HCT116 (cell line): ENCODE results near the gene NR6A1. TPM values are rescaled to one million over a fixed set of nuclear protein-coding genes. Genes with fewer than 3 reads are reported as not detected.

Experiments used
- ATAC-seq: fragments of 200-7000 bp; cut with Tn5 transposase; 2 replicates; pipeline ENCODE4 v1.9.1; 2020; ENCODE audit warnings: mild to moderate bottlenecking, moderate library complexity
- BruUV-seq: library from RNA; stranded (reverse); fragments of 400-500 nt; replicated peaks from 2 replicates; lab custom pipeline; 2021; lab: Mats Ljungman, UMichigan
- CTCF ChIA-PET: fragments of 300-600 bp; sonication (Branson Sonifier 250); formaldehyde crosslinking; loops from one replicate; lab custom pipeline; 2021; ENCODE audit warnings: antibody characterized with exemption; lab: Charles Lee
- POLR2A ChIA-PET: fragments of 300-600, 350-600 bp; sonication (Branson Sonifier 250); formaldehyde crosslinking; loops from one replicate; lab custom pipeline; 2021; ENCODE audit warnings: antibody characterized with exemption; lab: Charles Lee
- RAD21 ChIA-PET, 2 experiments: fragments of 300-600 bp; sonication (Branson Sonifier 250); formaldehyde crosslinking; loops; one replicate each; lab custom pipeline; 2023; ENCODE audit warnings: low total read pairs in 2 of 2; ENCODE audit not compliant: uncharacterized antibody in 2 of 2, unreplicated experiment in 2 of 2, low non-redundant PET in 1 of 2; lab: Charles Lee
- DNase-seq: peaks from one replicate; pipeline ENCODE4 v3.0.0-alpha.2; 2010; ENCODE audit warnings: low read depth, low spot score
- H2AFZ ChIP-seq: fragments of 200-600 bp; shearing (Covaris generic), sonication (generic); 2 replicates; pipeline ENCODE4 v1.6.1; 2017; ENCODE audit warnings: low read depth, mixed run types, mixed read lengths, antibody characterized with exemption, low read length; ENCODE audit not compliant: poor library complexity, severe bottlenecking
- H3K27ac ChIP-seq: 2 replicates; pipeline ENCODE4 v1.5.1; 2012; ENCODE audit warnings: low read depth, low read length
- H3K27me3 ChIP-seq: fragments of 200-600 bp; sonication (generic); 2 replicates; pipeline ENCODE4 v1.6.1; 2016; ENCODE audit warnings: mixed run types, low read length, mixed read lengths; ENCODE audit not compliant: insufficient read depth
- H3K36me3 ChIP-seq, 2 experiments: fragments of 200-500 bp in 1 of 2; fragments of 200-600 bp in 1 of 2; sonication (Bioruptor generic) in 1 of 2; sonication (generic) in 1 of 2; 2 replicates each; pipeline versions ENCODE4 v1.5.1 to v1.6.1; 2014 to 2016; ENCODE audit warnings: low read length in 2 of 2, inconsistent platforms in 1 of 2, mixed read lengths in 1 of 2, mixed run types in 1 of 2; ENCODE audit not compliant: insufficient read depth in 2 of 2, control insufficient read depth in 1 of 2
- H3K4me1 ChIP-seq, 2 experiments: fragments of 200-600 bp in 1 of 2; sonication (generic) in 1 of 2; 2 replicates each; pipeline versions ENCODE4 v1.5.1 to v1.6.1; 2012 to 2017; ENCODE audit warnings: low read length in 2 of 2, inconsistent platforms in 1 of 2, mild to moderate bottlenecking in 1 of 2, mixed read lengths in 1 of 2, mixed run types in 1 of 2, moderate library complexity in 1 of 2; ENCODE audit not compliant: insufficient read depth in 2 of 2, control insufficient read depth in 1 of 2
- H3K4me2 ChIP-seq: fragments of 200-600 bp; sonication (generic); 2 replicates; pipeline ENCODE4 v1.6.1; 2017; ENCODE audit warnings: mixed run types, low read length, mixed read lengths
- H3K4me3 ChIP-seq, 2 experiments: fragments of 200-600 bp in 1 of 2; sonication (generic) in 1 of 2; replicated peaks in 1 of 2; 2 replicates each; pipeline ENCODE4 v1.5.1; 2011 to 2016; ENCODE audit warnings: low read length in 2 of 2, control low read depth in 1 of 2, low read depth in 1 of 2, mild to moderate bottlenecking in 1 of 2, mixed read lengths in 1 of 2, mixed run types in 1 of 2
- H3K79me2 ChIP-seq: fragments of 200-600 bp; sonication (generic); 2 replicates; pipeline ENCODE4 v1.6.1; 2017; ENCODE audit warnings: mild to moderate bottlenecking, mixed run types, low read length, moderate library complexity, mixed read lengths; ENCODE audit not compliant: insufficient read depth
- H3K9ac ChIP-seq: fragments of 200-600 bp; sonication (generic); 2 replicates; pipeline ENCODE4 v1.6.1; 2016; ENCODE audit warnings: low read length, mixed read lengths
- H3K9me2 ChIP-seq: fragments of 200-600 bp; sonication (generic), shearing (Covaris generic); 2 replicates; pipeline ENCODE4 v1.6.1; 2017; ENCODE audit warnings: mixed run types, mild to moderate bottlenecking, moderate library complexity; ENCODE audit not compliant: insufficient read depth
- H3K9me3 ChIP-seq, 2 experiments: fragments of 200-500 bp in 1 of 2; fragments of 200-600 bp in 1 of 2; sonication (Bioruptor generic) in 1 of 2; sonication (generic) in 1 of 2; 2 replicates each; pipeline ENCODE4 v1.6.1; 2014 to 2017; ENCODE audit warnings: low read length in 2 of 2, mixed read lengths in 2 of 2, inconsistent platforms in 1 of 2, low read depth in 1 of 2, mild to moderate bottlenecking in 1 of 2, mixed run types in 1 of 2, moderate library complexity in 1 of 2; ENCODE audit not compliant: control insufficient read depth in 1 of 2, insufficient read depth in 1 of 2
- H4K20me1 ChIP-seq: fragments of 200-600 bp; sonication (generic), shearing (Covaris generic); 2 replicates; pipeline ENCODE4 v1.6.1; 2017; ENCODE audit warnings: mixed run types, mild to moderate bottlenecking, moderate library complexity; ENCODE audit not compliant: insufficient read depth
- ATF3 ChIP-seq: IDR thresholded peaks from 2 replicates; pipeline ENCODE4 v1.6.1; 2012
- CBX3 ChIP-seq: IDR thresholded peaks from 2 replicates; pipeline ENCODE4 v1.6.1; 2012; ENCODE audit warnings: low read depth
- EZH2 ChIP-seq: fragments of 200-600 bp; sonication (generic); IDR thresholded peaks from 2 replicates; pipeline ENCODE4 v1.6.1; 2017; ENCODE audit warnings: antibody characterized with exemption, mixed run types
- EZH2phosphoT487 ChIP-seq: fragments of 200-600 bp; IDR thresholded peaks from 2 replicates; pipeline ENCODE4 v1.6.1; 2018; ENCODE audit warnings: antibody characterized with exemption, borderline replicate concordance
- JUND ChIP-seq: IDR thresholded peaks from 2 replicates; pipeline ENCODE4 v1.6.1; 2012
- MAX ChIP-seq: IDR thresholded peaks from 2 replicates; pipeline ENCODE4 v1.6.1; 2012
- RAD21 ChIP-seq: IDR thresholded peaks from 2 replicates; pipeline ENCODE4 v1.6.1; 2012; ENCODE audit warnings: low read depth, mild to moderate bottlenecking
- SRF ChIP-seq: IDR thresholded peaks from 2 replicates; pipeline ENCODE4 v1.6.1; 2012; ENCODE audit warnings: low read depth
- intact Hi-C: fragments of 100-400 bp; cut with micrococcal nuclease; formaldehyde crosslinking; loops from 2 replicates; pipeline ENCODE4 v1.10.0; 2022
- total RNA-seq: library from RNA; stranded (reverse); gene quantifications from one replicate; pipeline ENCODE4 v1.2.1, GENCODE V29; 2021; ENCODE audit not compliant: unreplicated experiment

Gene NR6A1
- total RNA-seq, 1 experiment from 2014 or later, result 9.9 TPM

GRCh38 chr9:124512806-124513204 is 258.3 kb downstream of the NR6A1 start:
- Histone ChIP-seq H3K27me3 (no peaks in the 10 kb centered on the region), H3K9me2 (no peaks in the 10 kb centered on the region), H3K9me3 (no peaks in the 10 kb centered on the region), H3K9ac (no peak overlapping the region), H3K36me3 (no peaks in the 10 kb centered on the region), H4K20me1 (no peaks in the 10 kb centered on the region), H3K4me1 (peaks cover 5 to 8% of the 10 kb centered on the region in 2 experiments; a peak in 3 of 4 replicates), H3K27ac (no peak overlapping the region), H3K4me3 (no peak overlapping the region), H3K4me2 (no peak overlapping the region), H3K79me2 (no peaks in the 10 kb centered on the region), H2AFZ (no peak overlapping the region)
- RAD21 ChIA-PET, result no interaction called here
- TF ChIP-seq MAX, result no peak
- no peak for TF ChIP-seq ATF3
- DNase-seq (no peak), ATAC-seq (no peak)
- intact Hi-C loops, result no loop called here
- POLR2A ChIA-PET, result no interaction called here
- no TSS peak for BruUV-seq
- CTCF ChIA-PET, result no interaction called here

- Histone ChIP-seq H2AFZ (no peak overlapping the region), H3K4me1 (peaks cover 5 to 8% of the 10 kb centered on the region in 2 experiments; a peak in 3 of 4 replicates), H3K79me2 (no peaks in the 10 kb centered on the region), H3K9me2 (no peaks in the 10 kb centered on the region), H3K9me3 (no peaks in the 10 kb centered on the region)
- no TSS peak for BruUV-seq
- intact Hi-C loops, result no loop called here
- ChIA-PET CTCF (no interaction called here), RAD21 (no interaction called here), POLR2A (no interaction called here)
- TF ChIP-seq ATF3, result no peak
- TF ChIP-seq EZH2phosphoT487, result no peak
- TF ChIP-seq CBX3, result no peak
- TF ChIP-seq RAD21, result no peak
- no peak for TF ChIP-seq JUND
- TF ChIP-seq EZH2, result no peak
- no peak for TF ChIP-seq SRF
- TF ChIP-seq, all 23 proteins: peak for 0
- DNase-seq (no peak), ATAC-seq (no peak; the same call in 1 of the 2 replicates)
- Histone ChIP-seq H3K27me3 (no peaks in the 10 kb centered on the region), H3K27ac (no peak overlapping the region), H3K4me2 (no peak overlapping the region), H3K9ac (no peak overlapping the region), H4K20me1 (no peaks in the 10 kb centered on the region), H3K4me3 (no peak overlapping the region), H3K36me3 (no peaks in the 10 kb centered on the region)
Observed at GRCh38 chr9:124511891-124512805, 259.0 kb downstream of the NR6A1 start.
